Measurements from ENCODE around the gene SLC17A9. TPM values are rescaled to one million over a fixed set of nuclear protein-coding genes. Genes with fewer than 3 reads are reported as not detected.

Gene SLC17A9
- total and polyA plus RNA-seq, 10 of the 15 experiments (the other 5 are each of a cell fraction or from before 2014, with no cell fraction given) = 0.72 to 74.1 (median 29.4) TPM

GRCh38 chr20:62927128-62927705 is 25.3 kb upstream of the SLC17A9 start (continued):
- no peak for TF ChIP-seq RELB (IDR thresholded peaks at IDR 0.05; ENCODE audit: low read depth)
- TF ChIP-seq WRNIP1 (IDR thresholded peaks at IDR 0.05; ENCODE audit: borderline replicate concordance, low read depth, low read length) = no peak
- TF ChIP-seq POU2F2 (IDR thresholded peaks at IDR 0.05; ENCODE audit: borderline replicate concordance, low read depth, low read length) = no peak

- ATAC-seq (no peak), FAIRE-seq (no peak), DNase-seq (ENCODE audit: low read depth, low spot score) (no peak)
- Histone ChIP-seq H3K9me3 (replicated peaks; ENCODE audit: control insufficient read depth, insufficient read depth, low read length) (no peaks in the 10 kb centered on the region), H3K9ac (ENCODE audit: control insufficient read depth, insufficient read depth, low read length) (peak overlapping the region; percentile 76), H3K27me3 (replicated peaks in 1 of 2; ENCODE audit: control insufficient read depth in 2 of 2, insufficient read depth in 2 of 2, low read length in 1 of 2) (no peaks in the 10 kb centered on the region), H2AFZ (ENCODE audit: control insufficient read depth, low read depth, low read length) (no peak overlapping the region), H3K27ac (ENCODE audit: control insufficient read depth, insufficient read depth) (peak overlapping the region; percentile 59), H3K4me2 (ENCODE audit: control insufficient read depth, insufficient read depth) (peak overlapping the region; percentile 68), H3K4me1 (ENCODE audit: control insufficient read depth, insufficient read depth, low read length) (peaks cover 8% of the 10 kb centered on the region), H3K4me3 (peak overlapping the region; percentile 73), H3K79me2 (ENCODE audit: control insufficient read depth, insufficient read depth, low read length) (peaks cover 97% of the 10 kb centered on the region), H4K20me1 (ENCODE audit: control insufficient read depth, insufficient read depth) (0 out of 2 replicates have a peak, but pooled peaks cover 8% of the 10 kb centered on the region), H3K36me3 (ENCODE audit: control insufficient read depth in 2 of 2, insufficient read depth in 2 of 2, low read length in 1 of 2) (no peaks in the 10 kb centered on the region; a peak in 2 of 4 replicates)
- no TSS peak for BruUV-seq (replicated peaks)
- SMC1A ChIA-PET (ENCODE audit: uncharacterized antibody, unreplicated experiment) = interaction anchor here (1.2 to 2.2 kb wide), 4 partner anchors 8 to 83 kb away, joined by 3 to 14 read pairs (median 8); no protein-coding TSS in a partner anchor
- CTCF ChIA-PET = interaction anchor here (0.8 kb wide), 1 partner anchor 12 kb away, joined by 4 read pairs; no protein-coding TSS in a partner anchor
- RAD21 ChIA-PET (ENCODE audit: unreplicated experiment) = interaction anchor here (2.0 kb wide), 1 partner anchor 81 kb away, joined by 5 read pairs; no protein-coding TSS in a partner anchor
- TF ChIP-seq POLR2AphosphoS2 (IDR thresholded peaks at IDR 0.05; ENCODE audit: low read depth, low read length) (0 out of 2 replicates have a peak, but pooled peaks have one; percentile 22), NFIC (IDR thresholded peaks at IDR 0.05; ENCODE audit: low read depth, low read length) (no peak)
- 41% methylated on average over 14 of the region's 14 CpGs for WGBS (ENCODE audit: insufficient coverage, insufficient replicate concordance, low lambda C conversion rate, missing lambda C conversion rate)
- POLR2A ChIA-PET = interaction anchor here (1.9 to 5.4 kb wide), 3 partner anchors 8 to 26 kb away, joined by 7 to 59 read pairs (median 16); partner anchors contain the start of gene GID8
- intact Hi-C loops (cut with micrococcal nuclease; ENCODE audit: unreplicated experiment) = no loop called here
- in situ Hi-C loops (cut with MboI) = no loop called here
Observed at GRCh38 chr20:62928246-62928939, 24.1 kb upstream of the SLC17A9 start.
